Measurements from ENCODE around the gene ZDHHC17.
A peak's percentile ranks its signal among the peaks of the same experiment; 100 is the strongest.
"Not testable (repeated sequence)": the region's sequence is repeated elsewhere in the genome, so short reads cannot be mapped to it uniquely, and the experiment has no call there.

Gene ZDHHC17, protein sequence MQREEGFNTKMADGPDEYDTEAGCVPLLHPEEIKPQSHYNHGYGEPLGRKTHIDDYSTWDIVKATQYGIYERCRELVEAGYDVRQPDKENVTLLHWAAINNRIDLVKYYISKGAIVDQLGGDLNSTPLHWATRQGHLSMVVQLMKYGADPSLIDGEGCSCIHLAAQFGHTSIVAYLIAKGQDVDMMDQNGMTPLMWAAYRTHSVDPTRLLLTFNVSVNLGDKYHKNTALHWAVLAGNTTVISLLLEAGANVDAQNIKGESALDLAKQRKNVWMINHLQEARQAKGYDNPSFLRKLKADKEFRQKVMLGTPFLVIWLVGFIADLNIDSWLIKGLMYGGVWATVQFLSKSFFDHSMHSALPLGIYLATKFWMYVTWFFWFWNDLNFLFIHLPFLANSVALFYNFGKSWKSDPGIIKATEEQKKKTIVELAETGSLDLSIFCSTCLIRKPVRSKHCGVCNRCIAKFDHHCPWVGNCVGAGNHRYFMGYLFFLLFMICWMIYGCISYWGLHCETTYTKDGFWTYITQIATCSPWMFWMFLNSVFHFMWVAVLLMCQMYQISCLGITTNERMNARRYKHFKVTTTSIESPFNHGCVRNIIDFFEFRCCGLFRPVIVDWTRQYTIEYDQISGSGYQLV

DNA sequence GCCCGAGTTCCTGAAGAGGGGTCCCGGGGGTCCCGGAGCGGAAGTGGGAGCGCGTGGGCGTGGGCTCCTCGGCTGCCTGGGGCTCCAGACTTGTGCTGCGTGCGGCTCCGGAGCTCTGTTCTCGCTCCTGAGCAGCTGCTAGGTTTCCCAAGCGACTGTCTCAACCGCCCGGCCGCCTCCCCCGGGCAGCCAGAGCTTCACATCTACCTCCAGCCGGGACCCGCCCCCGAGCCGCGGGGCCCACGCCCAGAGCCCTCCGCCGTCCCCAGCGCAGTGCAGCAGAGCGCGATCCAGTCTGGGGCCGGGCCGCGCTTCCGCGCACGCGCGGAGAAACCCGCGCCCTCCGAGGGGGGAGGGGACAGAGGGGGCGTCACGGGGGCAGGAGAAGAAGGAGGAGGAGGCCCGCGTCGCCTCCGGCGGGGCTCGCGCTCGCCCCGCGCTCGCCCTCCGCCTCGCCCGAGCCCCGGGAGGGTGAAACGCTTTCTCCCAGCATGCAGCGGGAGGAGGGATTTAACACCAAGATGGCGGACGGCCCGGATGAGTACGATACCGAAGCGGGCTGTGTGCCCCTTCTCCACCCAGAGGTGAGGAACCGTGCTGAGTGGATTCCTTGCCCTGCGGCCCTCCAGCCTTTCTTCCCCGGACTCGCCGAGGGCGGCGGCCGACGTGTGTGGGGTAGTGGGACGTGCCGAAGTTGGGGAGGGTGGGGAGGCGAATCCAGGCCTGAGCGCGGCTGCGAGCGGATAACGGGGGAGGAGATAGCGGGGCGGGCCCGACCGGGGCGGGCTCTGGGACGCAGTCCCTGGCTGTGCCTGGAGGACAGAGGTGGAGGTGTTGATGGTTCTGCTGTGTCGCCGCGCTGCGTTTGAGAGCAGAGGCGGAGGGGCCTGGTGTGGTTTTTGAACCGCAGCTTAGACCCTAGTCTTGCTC is at the start of gene ZDHHC17:
TSS of gene ZDHHC17 (plus strand) at position 370 of the 930 bp plus-strand sequence. CDS start at position 492, 122 bp downstream.
- DNase-seq: peak; percentile 92

DNA sequence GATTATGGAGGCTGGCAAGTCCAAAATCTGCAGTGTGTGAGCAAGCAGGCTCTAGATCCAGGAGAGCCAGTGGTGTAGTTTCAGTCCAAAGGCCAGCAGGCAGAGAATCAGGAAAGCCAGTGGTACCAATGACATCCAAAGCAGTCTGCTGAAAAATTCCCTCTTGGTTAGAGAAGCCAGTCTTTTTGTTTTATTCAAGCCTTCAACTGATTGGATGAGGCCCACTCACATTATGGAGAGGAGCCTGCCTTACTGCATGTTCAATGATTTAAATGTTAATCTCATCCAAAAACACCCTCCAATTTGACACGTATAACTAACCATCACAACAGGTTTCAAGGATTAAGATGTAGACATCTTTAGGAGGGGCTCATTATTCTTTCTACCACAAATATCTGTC is 49.5 kb upstream of the ZDHHC17 start:
- no peak for DNase-seq

DNA sequence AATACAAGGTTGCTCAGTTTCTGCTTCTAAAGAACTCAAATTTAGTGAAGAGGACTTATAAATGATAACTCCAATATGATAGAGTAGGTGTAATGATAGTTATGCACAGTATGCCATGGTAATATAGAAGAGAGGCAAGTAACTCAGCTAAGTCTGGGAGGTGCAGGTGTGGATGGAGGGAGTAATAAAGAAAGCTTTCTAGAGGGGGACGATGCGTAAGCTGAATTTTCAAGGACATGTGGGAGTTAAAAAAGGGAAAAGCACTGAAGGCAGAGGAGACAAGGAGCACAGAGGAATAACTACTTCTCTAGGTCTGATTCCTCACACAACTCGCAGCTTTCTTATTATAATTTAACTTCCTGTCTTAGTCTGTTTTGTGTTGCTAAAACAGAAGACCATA is 49.1 kb upstream of the ZDHHC17 start:
- no peak for DNase-seq

DNA sequence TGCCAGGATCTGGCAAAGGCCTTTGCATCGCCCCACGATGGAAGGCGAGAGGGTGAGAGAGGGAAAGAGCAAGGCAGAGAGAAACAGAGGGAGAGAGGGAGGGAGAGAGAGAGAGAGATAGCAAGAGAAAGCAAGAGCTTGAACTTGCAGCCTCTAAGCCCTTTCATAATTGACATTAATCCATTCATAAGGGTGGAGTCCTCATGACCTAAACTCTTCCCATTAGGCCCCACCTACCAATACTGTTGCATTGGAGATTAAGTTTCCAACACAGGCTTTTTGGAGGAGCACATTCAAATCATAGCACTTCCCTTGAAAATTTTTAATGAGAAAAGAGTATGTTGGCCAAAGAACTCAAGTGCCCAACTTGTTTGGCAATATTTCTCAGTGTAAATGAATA is 48.6 kb upstream of the ZDHHC17 start:
- DNase-seq: no peak

DNA sequence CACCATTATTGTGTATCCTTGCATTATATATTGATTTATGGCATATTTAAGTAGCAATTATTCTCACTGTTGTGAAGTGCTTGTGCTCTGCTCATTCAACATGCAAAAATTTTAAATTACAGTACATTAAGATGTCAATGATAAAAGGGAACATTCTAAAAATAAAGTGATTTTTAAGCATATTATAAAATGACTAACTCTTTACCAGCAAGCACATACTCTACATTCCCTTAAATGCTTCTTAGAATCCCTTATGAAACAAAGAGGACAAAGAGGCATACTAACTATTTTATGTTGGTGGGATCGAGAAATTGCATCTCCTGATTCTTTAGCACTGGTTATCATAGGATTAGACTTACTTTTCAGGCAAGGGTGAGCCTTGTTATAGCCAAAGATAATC is 46.6 kb upstream of the ZDHHC17 start:
- no peak for DNase-seq

DNA sequence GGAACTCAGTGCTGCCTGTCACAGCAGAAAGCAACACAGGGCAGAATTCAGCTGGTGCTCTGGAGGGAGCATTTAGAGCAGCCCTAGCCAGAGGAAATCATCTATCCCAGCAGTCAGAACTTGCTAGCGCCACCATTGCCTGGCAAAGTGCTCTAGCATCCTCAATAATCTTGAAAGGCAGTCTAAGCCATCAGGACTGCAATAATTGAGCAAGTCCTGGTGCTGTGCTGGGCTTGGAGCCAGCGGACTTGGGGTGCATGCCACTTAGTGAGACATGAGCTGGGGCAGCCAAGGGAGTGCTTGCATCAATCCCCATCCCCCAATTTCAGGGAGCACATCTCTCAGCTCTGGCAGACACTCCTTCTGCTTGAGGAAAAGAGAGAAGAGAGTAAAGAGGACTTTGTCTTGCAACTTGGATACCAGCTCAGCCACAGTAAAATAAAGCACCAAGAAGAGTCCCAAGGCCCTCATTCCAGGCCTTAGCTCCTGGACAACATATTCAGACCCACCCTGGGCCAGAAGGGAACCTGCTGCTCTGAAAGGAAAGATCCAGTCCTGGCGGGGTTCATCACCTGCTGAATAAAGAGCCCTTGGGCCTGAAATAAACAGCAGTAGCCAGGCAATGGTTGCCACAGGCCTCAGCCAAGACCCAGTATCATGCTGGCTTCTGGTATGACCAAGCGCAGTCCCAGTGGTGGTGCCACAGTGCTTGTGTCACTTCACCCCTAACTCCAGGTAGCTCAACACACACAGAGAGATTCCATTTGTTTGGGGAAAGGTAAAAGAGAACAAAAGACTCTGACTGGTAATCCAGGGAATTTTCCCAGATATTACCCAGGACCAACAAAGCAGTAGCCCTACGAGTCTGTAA is 44.5 kb upstream of the ZDHHC17 start:
- no peak for DNase-seq

DNA sequence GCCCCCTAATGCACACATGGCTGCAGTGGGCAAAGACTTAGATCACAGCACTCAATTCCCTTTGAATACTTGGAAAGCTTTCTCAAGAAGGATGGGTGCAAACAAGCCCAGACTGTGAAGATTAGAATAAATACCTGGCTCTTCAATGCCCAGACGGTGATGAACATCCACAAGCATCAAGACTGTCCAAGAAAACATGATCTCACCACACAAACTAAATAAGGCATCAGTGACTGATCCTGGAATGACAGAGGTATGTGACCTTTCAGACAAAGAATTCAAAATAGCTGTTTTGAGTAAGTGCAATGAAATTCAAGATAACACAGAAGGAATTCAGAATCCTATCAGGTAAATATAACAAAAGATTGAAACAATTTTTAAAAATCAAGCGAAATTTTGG is 43.8 kb upstream of the ZDHHC17 start:
- DNase-seq: no peak

DNA sequence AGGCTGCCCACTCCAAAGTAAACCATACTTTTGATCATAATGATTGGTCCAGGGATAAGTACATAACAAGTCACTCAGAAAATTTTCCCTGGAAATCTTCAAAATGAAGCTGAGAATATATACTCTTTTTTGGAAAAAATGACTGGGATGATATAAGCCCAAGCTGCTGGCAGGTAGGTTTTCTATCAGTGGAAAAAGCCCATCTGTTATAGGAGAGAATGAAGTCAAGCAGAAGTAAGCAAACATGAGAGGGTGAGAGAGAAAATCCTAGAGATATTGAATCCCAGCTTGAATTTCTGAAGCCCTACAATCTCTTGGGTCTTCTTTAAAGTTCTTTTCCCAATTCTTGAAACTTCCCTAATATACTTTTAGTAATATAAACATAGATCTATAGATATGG is 37.3 kb upstream of the ZDHHC17 start:
- no peak for DNase-seq

DNA sequence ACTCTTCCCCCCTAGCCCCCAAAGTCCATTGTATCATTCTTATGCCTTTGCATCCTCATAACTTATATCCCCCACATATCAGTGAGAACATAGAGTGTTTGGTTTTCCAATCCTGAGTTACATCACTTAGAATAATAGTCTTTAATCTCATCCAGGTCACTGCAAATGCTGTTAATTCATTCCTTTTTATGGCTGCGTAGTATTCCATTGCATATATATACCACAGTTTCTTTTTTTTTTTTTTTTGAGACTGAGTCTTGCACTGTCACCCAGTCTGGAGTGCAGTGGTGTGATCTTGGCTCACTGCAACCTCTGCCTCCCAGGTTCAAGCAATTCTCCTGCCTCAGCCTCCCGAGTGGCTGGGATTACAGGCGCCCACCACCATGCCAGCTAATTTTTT is 31.7 kb upstream of the ZDHHC17 start:
- DNase-seq: not testable (repeated sequence)

DNA sequence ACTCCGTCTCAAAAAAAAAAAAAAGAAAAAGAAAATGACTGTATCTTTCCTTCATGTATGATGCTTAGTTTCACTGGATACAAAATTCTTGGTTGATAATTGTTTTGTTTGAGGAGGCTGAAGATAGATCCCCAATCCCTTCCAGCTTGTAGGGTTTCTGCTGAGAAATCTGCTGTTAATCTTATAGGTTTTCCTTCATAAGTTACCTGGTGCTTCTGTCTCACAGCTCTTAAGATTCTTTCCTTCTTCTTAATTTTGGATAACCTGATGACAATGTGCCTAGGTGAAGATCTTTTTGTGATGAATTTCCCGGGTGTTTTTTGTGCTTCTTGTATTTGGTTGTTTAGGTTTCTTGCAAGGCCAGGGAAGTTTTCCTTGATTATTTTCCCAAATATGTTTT is 26.2 kb upstream of the ZDHHC17 start:
- not testable (repeated sequence) for DNase-seq

DNA sequence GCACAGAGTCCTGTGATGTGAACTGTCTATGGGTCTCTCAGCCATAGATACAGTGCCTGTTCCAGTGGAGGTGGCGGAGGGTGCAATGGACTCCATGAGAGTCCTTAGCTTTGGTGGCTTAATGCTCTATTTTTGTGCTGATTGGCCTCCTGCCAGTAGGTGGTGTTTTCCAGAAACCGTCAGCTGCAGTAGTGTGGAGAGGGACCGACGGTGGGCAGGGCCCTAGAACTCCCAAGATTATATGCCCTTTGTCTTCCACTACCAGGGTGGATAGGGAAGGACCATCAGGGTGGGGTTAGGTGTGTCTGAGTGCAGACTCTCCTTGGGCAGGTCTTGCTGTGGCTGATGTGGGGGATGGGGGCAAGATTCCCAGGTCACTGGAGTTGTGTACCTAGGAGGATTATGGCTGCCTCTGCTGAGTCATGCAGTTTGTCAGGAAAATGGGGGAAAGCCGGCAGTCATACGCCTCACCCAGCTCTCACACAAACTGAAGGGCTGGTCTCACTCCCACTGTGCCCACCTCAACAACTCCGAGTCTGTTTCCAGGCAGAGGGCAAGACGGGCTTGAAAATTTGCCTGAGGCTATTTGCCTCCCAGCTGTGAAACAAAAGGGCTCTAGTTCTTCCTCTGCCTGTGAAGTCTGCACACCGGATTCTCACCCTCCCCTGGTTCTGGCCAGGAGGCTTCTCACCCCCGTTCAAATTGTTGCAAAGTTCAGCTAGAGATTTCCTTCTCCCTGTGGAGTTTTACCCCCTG is 24.9 kb upstream of the ZDHHC17 start:
- DNase-seq: no peak

DNA sequence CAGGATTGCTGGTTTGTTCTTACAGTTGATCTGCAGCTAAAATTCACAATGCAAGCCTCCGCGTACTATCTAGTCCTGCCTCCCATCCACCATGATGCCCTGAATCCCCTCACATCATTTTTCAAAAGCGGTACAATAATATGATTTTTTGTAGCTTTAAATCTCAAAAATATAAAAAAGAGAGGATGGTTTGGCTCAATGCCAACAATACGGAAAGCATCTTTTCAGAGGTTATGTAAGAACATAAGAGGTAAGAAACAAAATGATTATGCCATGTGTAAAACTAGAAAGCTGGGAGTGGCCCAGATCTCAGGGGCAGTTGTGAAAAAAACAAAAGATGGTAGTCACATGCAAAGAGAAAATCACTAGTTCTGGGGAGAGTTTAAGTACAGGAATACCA is 24.0 kb upstream of the ZDHHC17 start:
- DNase-seq: no peak

DNA sequence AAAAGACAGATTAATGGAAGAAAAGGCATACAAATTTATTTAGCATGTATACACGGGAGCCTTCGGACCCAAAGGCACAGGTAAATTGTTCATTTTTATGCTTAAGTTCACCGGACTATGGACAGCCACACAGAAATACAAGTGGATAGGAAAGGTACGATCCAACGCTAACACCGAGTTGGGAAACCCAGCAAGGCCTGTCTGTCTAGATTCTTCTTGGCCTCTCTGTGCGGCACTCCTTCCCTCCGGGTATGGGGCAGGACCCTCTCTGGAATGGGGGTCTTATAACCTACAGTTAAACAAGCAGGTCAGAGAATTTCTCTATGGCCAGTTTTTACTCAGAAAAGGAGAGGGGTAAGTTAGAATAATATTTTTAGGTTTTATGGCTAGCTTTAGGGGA is 23.4 kb upstream of the ZDHHC17 start:
- no peak for DNase-seq

DNA sequence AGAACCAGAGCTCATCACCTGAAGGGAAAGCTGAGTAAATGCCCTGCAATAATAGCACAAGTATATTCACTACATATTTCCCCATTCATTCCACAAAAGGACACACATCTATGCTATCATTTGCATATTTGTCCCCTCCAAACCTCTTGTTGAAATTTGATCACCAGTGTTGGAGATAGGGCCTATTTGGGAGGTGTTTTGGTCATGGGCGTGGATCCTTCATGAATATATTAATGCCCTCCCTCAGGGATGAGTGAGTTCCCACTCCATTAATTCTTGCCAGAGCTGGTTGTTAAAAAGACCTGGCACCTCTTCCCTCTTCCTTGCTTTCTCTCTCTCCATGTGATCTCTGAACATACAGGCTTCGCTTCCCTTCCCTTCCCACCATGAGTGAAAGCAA is 18.6 kb upstream of the ZDHHC17 start:
- DNase-seq: no peak

DNA sequence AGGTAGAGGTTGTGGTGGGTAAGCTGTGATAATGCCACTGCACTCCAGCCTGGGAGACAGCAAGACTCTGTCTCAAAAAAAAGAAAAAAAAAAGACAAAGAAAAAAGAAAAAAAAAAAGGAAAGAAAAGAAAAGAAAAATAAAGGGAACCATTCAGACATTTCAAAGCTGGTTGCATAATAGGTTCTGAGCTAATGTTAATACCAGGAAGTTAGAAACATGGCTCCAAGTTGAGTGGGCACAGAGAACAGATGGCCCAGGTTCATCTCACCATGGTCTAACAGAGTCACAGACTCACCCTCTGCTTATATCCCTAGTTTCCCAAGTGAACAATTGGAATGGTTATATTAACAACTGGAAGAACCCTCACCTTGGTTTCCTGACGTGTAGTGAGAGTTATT is 17.4 kb upstream of the ZDHHC17 start:
- DNase-seq: no peak

DNA sequence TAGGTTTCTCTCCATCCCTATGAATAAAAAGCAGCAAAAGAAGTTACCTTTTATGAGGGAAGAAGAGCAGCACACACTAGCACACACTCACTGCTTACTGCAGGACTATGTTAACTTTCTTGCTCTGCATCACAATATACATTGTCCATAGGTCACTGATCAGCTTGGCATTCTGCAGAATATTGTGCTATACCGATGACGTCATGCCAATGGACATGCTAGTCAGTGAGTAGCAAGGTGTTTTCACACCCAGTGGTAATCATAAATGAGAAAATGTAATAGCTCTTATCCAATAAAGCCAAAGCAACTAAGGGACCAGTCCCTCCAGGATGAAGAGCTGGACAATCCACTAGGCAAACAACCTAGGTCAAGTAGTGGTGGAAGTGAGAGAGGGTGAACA is 16.7 kb upstream of the ZDHHC17 start:
- DNase-seq: no peak

DNA sequence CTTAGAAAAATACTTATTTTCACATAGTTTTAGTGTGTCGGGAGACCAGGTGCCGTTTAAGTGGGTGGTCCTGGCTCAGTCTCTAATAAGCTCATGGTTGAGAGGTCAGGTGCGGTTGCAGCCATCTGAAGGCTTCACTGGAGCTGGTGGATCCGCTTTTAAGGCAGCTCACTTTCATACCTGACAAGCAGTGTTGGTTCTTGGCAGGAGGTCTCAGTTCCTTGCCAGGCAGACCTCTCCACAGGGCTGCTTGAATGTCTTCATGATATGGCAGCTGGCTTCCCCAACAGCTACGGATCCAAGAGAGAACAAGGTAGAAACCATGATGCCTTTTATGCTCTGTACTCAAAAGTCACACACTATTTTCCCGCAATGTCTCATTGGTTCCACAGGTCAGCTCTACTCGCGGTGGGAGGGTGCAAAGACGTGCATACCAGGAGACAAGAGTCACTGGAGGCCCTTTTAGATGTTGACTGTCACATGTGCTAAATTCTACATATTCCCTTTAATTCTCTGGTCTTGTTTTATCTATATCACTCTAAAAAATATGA is 8.0 kb upstream of the ZDHHC17 start:
- DNase-seq: no peak

DNA sequence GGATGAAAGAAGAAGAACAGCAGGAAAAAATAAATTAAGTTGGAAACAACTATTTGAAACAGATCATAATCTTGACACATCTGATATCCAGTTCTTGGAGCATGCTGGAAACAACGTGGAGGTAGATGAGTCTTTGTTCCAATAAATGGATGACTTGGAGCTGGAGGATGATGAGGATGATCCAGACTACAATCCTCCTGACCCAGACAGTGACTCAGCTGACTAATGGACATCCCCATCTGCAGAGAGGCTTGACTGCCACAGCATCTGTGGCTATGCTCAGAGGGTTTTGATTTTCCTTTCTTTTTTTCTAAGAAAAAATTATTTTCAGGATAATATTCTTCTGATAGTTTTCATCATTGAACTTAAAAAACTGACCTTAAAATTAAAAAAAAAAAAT is 6.2 kb upstream of the ZDHHC17 start:
- DNase-seq: no peak

DNA sequence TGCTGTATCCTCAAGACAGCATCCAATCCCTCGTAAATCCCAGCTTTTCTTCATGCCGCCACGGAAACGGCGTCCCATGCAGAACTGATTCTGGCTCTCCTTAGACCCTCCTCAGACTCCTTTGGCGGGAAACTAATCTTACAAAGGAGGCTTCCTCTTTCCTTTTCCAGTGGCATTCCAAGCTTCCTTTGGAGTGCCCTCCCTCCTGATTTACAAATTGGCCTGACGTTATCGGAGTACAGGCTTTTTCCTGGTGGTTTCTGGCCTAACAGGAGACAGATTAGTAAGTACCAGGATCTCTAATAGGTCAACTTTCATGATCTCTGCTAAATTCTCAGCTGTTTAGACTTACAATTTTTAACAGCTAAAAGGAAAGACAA is 1.3 kb upstream of the ZDHHC17 start:
- DNase-seq: no peak

DNA sequence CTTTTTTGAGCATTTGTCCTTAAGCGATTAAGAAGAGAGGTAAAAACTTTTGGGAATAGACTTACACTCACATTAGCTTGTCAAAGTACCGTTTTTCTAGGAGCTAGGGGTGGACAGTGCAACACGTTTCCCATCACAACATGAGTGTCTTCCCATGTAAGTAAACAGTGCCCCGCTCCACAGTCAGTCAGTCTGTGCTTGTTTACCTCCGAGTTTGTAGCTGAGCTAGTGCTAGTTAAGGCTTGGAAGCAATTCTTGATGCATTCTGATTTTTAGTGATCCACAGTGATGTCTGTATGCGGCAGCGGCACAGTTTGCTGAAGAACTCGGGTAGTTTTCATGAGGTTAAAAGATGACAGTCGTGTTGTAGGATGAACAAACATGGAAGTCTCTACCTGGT is 941 bp downstream of the ZDHHC17 start:
- DNase-seq: peak; percentile 32

DNA sequence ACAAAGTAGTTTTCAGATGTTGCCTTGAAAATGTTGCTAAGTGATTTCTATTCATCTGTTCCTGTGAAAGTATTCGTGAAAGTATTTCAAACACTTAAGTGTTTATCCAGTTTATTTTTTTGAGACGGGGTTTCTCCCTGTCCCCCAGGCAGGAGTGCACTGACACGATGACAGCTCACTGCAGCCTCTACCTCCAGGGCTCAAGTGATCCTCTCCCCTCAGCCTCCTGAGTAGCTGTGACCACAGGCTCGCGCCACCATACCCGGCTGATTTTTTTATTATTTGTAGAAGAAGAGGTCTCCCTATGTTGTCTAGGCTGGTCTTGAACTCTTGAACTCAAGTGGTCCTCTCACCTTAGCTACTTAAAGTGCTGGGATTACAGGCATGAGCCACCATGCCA is 1.7 kb downstream of the ZDHHC17 start:
- DNase-seq: no peak

DNA sequence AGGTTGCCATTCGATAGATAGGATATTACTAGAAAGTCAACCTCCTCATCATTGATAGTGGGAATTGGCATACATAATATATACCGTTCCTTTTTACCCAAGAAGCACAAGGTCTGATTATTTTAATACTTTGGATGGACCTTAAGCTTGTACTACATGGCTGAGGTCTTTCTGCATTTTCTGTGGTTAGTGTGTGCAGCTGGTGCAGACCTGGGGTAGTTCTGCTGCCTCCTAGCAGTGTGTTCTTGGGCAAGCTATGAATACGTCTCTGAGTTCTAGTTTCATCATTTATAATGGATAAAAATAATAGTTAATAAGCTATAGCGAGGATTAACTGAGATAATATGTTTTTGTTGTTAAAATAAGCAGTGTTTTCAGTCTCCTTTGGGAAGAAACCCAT is 2.2 kb downstream of the ZDHHC17 start:
- DNase-seq: no peak

Measured in hematopoietic multipotent progenitor cell treated with erythropoietin and hydrocortisone succinate and interleukin-3 and kit ligand, for 8 days (in vitro differentiated cells).